WI38 (cell line): ENCODE results near the gene PRRC1.
"Not testable (repeated sequence)": the region's sequence is repeated elsewhere in the genome, so short reads cannot be mapped to it uniquely, and the experiment has no call there.

ENCODE experiments used
- H3K4me3 ChIP-seq: 2 replicates; pipeline ENCODE4 v1.5.1; 2011; ENCODE audit warnings: low read depth, mild to moderate bottlenecking, control low read depth, low read length
- TF ChIP-seq, protein P1 (sequence below): IDR thresholded peaks from 2 replicates; pipeline ENCODE4 v1.5.1; 2012; ENCODE audit warnings: low read depth, mild to moderate bottlenecking, control low read depth, low read length

Gene PRRC1

DNA sequence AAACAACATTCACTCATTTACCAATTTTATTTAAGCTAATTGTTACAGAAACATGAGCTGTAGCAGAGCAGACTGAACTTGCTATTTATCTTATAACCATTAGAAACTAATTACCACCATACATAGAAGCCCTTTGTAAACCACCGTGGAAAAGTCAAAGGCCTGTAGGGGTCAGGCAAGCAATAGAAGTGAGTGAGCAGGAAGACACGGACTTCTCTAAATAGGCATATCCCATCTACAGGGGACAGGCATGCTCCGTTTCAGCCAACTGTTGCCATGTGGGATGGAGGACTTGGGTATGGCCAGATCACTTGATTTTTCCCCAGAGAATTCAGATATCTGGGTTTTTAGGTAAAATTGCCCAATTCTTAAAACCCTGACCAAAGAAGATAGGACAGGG is 44.8 kb downstream of the PRRC1 start:
- TF ChIP-seq, protein P1, sequence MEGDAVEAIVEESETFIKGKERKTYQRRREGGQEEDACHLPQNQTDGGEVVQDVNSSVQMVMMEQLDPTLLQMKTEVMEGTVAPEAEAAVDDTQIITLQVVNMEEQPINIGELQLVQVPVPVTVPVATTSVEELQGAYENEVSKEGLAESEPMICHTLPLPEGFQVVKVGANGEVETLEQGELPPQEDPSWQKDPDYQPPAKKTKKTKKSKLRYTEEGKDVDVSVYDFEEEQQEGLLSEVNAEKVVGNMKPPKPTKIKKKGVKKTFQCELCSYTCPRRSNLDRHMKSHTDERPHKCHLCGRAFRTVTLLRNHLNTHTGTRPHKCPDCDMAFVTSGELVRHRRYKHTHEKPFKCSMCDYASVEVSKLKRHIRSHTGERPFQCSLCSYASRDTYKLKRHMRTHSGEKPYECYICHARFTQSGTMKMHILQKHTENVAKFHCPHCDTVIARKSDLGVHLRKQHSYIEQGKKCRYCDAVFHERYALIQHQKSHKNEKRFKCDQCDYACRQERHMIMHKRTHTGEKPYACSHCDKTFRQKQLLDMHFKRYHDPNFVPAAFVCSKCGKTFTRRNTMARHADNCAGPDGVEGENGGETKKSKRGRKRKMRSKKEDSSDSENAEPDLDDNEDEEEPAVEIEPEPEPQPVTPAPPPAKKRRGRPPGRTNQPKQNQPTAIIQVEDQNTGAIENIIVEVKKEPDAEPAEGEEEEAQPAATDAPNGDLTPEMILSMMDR: no peak
- no peak overlapping the region for H3K4me3 ChIP-seq

DNA sequence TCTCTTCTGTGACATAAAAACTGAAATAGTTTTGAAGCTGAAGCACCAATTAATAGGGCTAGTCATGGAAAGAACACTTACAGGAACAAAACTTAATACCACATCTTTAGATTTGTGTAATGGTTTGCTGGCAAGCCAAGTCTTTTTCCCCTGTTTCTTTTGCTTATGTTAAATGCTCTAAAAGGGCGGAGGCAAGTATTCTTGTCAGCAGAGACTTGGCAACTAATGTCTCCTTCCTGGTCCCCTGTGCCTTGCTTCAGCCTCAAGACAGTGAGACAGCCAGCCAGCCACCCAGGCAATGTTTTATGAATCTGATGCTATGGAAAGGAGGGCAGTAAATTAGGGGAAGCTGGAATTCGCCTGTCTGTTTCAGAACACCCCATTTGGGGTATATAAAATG is 45.7 kb downstream of the PRRC1 start:
- H3K4me3 ChIP-seq: no peak overlapping the region

DNA sequence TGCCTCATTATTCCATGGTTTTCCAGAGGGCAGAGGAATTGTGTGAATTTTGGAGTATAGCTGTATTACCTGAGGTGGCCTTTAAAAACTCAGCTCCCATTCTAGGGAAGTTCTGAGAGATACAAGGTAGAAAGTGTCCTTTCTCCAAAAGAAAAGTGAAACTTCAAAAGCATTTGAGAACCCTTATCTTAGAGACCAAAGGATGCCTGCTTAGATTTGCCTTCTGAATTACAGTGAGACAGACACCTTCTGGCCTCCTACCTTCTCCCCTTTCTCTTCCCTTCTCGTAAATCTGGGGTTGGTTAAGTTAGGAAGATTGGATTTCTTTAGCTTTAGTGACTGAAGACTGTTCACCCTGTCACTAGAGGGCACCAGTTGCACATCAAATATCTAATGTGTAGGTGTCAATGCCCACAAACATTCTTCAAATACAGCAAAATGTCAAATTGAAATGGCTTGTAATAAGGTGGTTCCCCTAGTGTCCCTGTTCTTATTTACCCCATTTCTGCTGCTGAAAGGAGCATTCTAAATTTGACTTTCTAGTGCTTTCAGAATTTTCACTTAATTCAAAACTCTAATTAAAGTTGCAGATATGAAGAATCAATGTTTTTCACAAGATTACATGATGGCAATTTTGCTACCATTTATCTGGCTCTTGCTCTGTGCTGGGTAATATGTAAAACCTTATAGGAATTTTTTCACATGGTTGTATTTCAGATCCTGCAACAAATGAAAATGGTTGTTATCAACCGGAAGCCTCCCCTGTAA is 46.7 kb downstream of the PRRC1 start:
- TF ChIP-seq, protein P1: peak; percentile 34; the same call in 1 of the 2 replicates
- no peak overlapping the region for H3K4me3 ChIP-seq

More for the DNA sequence above, 45.7 kb downstream of the PRRC1 start:
- TF ChIP-seq, protein P1: no peak

DNA sequence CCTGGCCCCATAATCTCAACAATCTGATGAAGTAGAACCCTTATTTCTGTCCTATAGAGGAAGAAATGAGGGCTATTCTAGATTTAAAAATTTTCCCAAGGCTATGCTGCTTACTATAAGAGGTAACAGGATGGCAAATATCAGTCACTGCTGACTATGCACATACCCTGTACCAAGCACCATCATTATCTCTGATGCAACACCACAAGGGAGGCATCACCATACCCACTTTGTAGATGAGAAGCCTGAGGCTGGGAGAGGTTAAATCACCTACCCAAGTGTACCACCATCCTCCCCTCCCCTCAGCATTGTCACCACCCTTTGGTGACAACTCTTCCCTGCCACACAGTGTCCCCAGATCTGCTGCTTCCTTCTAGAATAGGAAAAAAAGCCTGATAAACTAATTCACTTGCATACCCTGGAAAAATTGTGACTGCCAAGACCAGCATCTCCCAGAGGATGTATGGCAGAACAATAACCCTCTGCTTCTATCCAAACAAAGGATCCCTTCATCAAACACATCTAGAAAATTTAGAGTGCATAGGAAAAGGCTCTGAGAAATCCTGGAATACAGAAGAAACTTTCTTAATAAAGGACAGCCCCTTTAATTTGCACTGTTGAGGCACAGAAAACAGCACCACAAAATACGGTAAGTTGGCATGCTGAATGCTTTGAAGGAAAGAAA is 48.3 kb downstream of the PRRC1 start:
- TF ChIP-seq, protein P1: no peak
- no peak overlapping the region for H3K4me3 ChIP-seq

DNA sequence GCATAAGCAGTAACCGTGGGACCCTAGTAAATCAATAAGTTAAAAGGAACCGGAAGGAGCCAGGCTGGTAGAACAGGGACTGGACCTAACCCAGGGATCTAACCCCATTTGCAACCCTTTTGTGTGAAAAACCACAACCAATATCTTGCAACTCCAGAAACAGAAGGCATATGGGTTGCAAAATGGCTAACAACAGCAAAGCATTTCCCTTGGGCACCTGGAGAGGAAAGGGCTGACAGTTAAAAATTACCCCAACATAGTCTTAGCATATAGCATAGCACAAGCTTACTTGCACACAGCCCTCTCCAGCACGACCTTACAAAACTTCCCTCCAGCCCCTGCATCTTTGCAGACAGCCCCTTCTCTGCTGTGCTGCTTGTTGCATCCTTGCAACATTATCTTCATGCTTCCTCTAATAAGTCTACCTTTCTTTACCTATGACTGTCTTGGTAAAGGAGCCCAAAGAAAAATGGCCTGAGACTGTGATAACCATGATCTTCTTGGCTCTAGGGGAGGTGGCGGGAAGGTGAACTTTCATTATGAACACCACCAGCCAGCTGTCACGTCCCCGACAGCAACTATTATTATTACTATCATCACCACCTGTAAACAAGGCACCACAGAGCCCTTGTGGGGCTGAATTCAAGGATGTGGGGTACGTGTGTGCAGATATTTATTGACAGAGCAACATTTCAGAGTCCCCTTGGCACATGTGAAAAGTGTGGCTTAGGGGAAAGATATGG is 49.8 kb downstream of the PRRC1 start:
- TF ChIP-seq, protein P1: no peak
- H3K4me3 ChIP-seq: no peak overlapping the region

DNA sequence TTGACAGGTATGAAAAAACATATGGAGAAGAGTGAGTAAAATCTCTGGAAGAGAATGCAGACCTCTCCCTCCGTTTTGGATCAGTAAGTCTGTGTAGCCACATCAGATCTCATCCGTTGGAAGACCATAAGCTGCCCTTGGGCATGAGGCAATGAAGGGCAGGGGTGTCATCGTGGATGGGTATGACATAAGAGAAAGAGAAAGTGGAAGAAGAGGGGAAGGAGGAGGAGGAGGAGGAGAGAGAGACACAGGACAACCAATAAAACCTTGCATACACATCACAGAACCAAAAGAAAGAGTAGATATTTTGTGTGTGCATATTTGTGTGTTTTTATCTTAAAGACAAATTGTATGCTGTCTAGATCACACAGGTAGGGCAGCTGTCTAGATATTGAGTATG is 50.7 kb downstream of the PRRC1 start:
- H3K4me3 ChIP-seq: no peak overlapping the region
- TF ChIP-seq, protein P1: no peak

DNA sequence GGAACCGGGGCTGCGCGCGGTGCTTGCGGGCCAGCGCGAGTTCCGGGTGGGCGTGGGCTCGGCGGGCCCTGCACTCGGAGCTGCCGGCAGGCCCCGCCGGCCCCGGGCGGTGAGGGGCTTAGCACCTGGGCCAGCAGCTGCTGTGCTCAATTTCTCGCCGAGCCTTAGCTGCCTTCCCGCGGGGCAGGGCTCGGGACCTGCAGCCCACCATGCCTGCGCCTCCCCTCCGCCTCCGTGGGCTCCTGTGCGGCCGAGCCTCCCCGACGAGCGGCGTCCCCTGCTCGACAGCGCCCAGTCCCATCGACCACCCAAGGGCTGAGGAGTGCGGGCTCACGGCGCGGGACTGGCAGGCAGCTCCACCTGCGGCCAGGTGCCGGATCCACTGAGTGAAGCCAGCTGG is 52.0 kb downstream of the PRRC1 start:
- H3K4me3 ChIP-seq: not testable (repeated sequence)
